Testis (tissue), 3 donors: Measurements from ENCODE around the gene HES1. TPM values are rescaled to one million over a fixed set of nuclear protein-coding genes. Genes with fewer than 3 reads are reported as not detected.
"Not testable (repeated sequence)": the region's sequence is repeated elsewhere in the genome, so short reads cannot be mapped to it uniquely, and the experiment has no call there.

Experiments used
- DNase-seq: peaks from one replicate; pipeline ENCODE4 v3.0.0-alpha.2; 2019
- H3K27ac ChIP-seq, 2 donors: fragments of 200-600 bp; sonication (generic); one replicate each; pipeline ENCODE4 v1.5.1; 2019
- H3K27me3 ChIP-seq: fragments of 200-600 bp; sonication (generic); one replicate; pipeline ENCODE4 v1.5.1; 2019
- H3K36me3 ChIP-seq: fragments of 200-600 bp; sonication (generic); one replicate; pipeline ENCODE4 v1.5.1; 2017; ENCODE audit warnings: low read depth; ENCODE audit errors: missing control alignments
- H3K4me1 ChIP-seq: fragments of 200-600 bp; sonication (generic); one replicate; pipeline ENCODE4 v1.5.1; 2019
- H3K4me3 ChIP-seq, 2 donors: fragments of 200-600 bp; sonication (generic); one replicate each; pipeline ENCODE4 v1.5.1; 2017 to 2019
- H3K9me3 ChIP-seq: fragments of 200-600 bp; sonication (generic); one replicate; pipeline ENCODE4 v1.5.1; 2017
- POLR2A ChIP-seq: fragments of 450-650 bp; IDR thresholded peaks from one replicate; pipeline ENCODE4 v1.6.1; 2017; ENCODE audit warnings: antibody characterized with exemption, mild to moderate bottlenecking, moderate library complexity
- WGBS, 2 donors: methylation state at CpG; one replicate each; pipeline ENCODE4 v1.1.5; 2018; 5-methylcytosine and 5-hydroxymethylcytosine counted together
- intact Hi-C: fragments of 100-400 bp; cut with DNase I; formaldehyde crosslinking; loops from one replicate; pipeline ENCODE4 v1.15.1; 2023; ENCODE audit warnings: low total_unique reads
- polyA plus RNA-seq: library from polyadenylated mRNA; stranded (reverse); fragments of 350-450 nt; fragmentation: Illumina TruSeq; extraction: RNeasy Lipid Tissue Mini Kit (QIAGEN cat#74804); gene quantifications from one replicate; pipeline ENCODE4 v1.2.3, GENCODE V29; 2014; ENCODE audit warnings: low read depth, low replicate concordance; ENCODE audit not compliant: insufficient read depth
- total RNA-seq, 2 donors: library from RNA; depleted of rRNA; stranded (reverse); fragments of >200 nt; gene quantifications; one replicate each; pipeline ENCODE4 v1.2.3, GENCODE V29; 2016
- TF ChIP-seq, protein P1 (sequence below), 3 experiments: fragments of 450-650 bp in 2 of 3; fragments of 200-600 bp in 1 of 3; sonication (generic) in 1 of 3; IDR thresholded peaks; one replicate each; pipeline ENCODE4 v1.5.1; 2016 to 2019; ENCODE audit warnings: antibody characterized with exemption in 3 of 3, mild to moderate bottlenecking in 2 of 3, moderate library complexity in 1 of 3

The HES1 gene
- total and polyA plus RNA-seq, 3 donors from 2014 or later = 17.5 to 41.1 (median 38.9) TPM

DNA sequence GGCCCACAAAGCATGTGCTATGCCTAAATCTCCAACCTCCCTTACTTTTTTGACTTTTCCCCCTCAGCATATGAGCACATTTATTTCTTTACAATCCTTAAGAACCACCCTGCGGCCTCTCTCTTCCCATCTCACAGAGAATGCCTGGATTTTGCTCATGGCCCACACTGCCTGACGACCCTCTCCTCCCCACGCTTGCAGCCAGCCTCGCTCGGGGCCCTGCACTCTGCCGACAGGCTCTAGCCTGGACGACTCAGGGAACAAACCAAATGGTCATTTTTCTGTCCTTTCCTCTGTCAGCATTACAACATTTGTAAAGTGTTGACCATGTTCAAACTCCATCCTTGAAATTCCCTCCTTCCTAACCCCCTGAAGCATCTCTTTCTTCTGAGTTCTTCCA lies 11.7 kb downstream of the HES1 start:
- Histone ChIP-seq H3K4me1 (peaks cover 2% of the 10 kb centered on the region), H3K27me3 (no peaks in the 10 kb centered on the region), H3K27ac (no peak overlapping the region), H3K9me3 (no peaks in the 10 kb centered on the region), H3K36me3 (no peaks in the 10 kb centered on the region), H3K4me3 (no peak overlapping the region)
- intact Hi-C loops = no loop called here
- 93 to 96% methylated on average over 7 of the region's 7 CpGs for WGBS, 2 donors
- TF ChIP-seq, protein P1, sequence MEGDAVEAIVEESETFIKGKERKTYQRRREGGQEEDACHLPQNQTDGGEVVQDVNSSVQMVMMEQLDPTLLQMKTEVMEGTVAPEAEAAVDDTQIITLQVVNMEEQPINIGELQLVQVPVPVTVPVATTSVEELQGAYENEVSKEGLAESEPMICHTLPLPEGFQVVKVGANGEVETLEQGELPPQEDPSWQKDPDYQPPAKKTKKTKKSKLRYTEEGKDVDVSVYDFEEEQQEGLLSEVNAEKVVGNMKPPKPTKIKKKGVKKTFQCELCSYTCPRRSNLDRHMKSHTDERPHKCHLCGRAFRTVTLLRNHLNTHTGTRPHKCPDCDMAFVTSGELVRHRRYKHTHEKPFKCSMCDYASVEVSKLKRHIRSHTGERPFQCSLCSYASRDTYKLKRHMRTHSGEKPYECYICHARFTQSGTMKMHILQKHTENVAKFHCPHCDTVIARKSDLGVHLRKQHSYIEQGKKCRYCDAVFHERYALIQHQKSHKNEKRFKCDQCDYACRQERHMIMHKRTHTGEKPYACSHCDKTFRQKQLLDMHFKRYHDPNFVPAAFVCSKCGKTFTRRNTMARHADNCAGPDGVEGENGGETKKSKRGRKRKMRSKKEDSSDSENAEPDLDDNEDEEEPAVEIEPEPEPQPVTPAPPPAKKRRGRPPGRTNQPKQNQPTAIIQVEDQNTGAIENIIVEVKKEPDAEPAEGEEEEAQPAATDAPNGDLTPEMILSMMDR (IDR thresholded peaks at IDR 0.05) = no peak
- TF ChIP-seq POLR2A = no peak
- DNase-seq = no peak

DNA sequence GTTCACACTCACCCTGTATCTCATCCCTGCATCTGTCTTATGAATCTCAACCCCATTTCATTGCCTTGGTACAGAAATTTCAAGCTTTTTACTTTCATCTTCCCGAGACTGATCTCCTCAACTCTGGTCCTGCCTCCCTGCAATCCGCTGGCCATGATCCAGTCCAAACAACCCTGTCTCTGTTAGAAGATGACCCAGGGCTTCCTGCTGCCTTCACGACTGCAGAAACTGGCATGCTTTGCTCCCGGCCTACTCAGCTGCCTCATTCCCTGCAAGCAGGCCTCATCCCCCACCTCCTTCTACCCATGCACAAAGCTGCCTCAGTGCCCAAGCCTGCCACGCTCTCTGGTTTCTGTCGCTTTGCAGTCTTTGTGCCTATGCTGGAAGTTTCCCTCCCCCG lies 12.4 kb downstream of the HES1 start:
- DNase-seq = no peak

DNA sequence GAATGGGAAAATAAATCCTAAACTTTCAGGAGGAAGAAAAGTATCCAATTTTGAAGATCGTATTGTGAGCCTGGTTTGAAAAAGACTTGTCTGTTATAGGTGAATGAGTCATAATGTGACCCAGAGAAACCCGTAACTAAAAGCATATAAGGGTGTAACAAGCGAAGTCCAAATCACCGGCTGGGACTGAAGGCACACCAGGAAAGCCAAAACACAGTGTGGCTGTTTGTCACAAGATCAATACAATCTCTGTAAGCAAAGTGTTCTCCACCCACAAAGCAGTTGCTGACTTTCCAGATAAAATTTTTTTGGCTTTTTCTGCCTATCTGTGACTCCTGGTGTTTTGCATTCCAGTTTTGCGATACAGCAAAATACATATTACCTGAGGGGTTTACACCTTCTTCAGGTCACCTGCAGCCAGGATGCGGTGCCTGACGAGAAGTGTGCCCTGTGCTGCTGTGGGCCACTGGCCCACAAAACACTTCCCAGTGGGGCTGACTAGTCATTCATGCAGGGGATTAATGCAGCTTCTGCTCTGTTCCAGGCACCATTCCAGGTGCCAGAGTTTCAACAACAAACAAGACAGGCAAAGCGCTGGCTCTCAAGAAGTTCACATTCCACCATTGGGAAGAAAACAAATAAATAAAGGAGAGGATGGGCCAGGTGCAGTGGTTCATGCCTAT lies 14.4 kb downstream of the HES1 start:
- Histone ChIP-seq H3K27me3 (no peaks in the 10 kb centered on the region), H3K36me3 (no peaks in the 10 kb centered on the region), H3K4me3 (no peak overlapping the region), H3K9me3 (no peaks in the 10 kb centered on the region), H3K4me1 (no peaks in the 10 kb centered on the region), H3K27ac (no peak overlapping the region)
- 90 to 91% methylated on average over 8 of the region's 8 CpGs for WGBS, 2 donors
- TF ChIP-seq, protein P1 (IDR thresholded peaks at IDR 0.05) = no peak
- no peak for TF ChIP-seq POLR2A
- intact Hi-C loops = no loop called here
- no peak for DNase-seq

More for the DNA sequence above, 12.4 kb downstream of the HES1 start:
- 61 to 63% methylated on average over 7 of the region's 7 CpGs for WGBS, 2 donors
- intact Hi-C loops = no loop called here
- TF ChIP-seq, protein P1 (IDR thresholded peaks at IDR 0.05) = no peak
- no peak for TF ChIP-seq POLR2A
- Histone ChIP-seq H3K27me3 (no peaks in the 10 kb centered on the region), H3K4me1 (no peaks in the 10 kb centered on the region), H3K4me3 (no peak overlapping the region), H3K36me3 (no peaks in the 10 kb centered on the region), H3K27ac (no peak overlapping the region), H3K9me3 (no peaks in the 10 kb centered on the region)

DNA sequence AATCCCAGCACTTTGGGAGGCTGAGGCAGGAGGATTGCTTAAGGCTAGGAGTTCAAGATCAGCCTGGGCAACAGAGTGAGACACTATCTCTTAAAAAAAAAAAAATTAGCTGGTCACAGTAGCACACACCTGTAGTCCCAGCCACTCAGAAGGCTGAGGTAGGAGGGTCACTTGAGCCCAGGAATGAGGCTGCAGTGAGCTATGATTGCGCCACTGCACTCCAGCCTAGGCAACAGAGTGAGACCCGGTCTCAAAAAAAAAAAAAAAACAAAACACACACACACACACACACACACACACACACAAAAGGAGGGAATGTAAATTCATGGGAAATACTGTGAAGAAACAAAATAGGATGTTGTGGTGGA lies 15.0 kb downstream of the HES1 start:
- 93 to 100% methylated on average over 1 to 2 of the region's 2 CpGs for WGBS, 2 donors
- DNase-seq, H3K27ac ChIP-seq, H3K4me1 ChIP-seq, H3K9me3 ChIP-seq, H3K27me3 ChIP-seq, intact Hi-C loops, H3K36me3 ChIP-seq, H3K4me3 ChIP-seq: not testable (repeated sequence)

DNA sequence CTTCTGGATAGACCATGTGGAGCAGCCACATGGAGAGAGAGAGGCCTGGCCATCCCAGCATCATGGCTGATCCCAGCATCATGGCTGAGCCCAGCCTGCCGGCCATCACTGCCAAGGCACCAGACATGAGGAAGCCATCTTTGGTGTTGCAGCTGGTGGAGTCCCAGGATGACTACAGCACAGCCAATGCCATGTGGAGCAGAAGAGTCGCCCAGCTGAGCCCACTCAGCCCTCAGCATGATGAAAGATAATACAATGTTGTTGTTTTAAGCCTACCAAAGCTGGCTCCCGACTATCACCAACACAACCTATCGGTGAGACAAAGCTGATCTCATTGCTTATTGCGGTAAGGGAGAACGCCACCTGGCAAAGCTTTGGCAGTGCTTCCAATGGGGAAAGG lies 18.4 kb downstream of the HES1 start:
- 97 to 98% methylated on average over 6 of the region's 6 CpGs for WGBS, 2 donors
- Histone ChIP-seq H3K27me3 (no peaks in the 10 kb centered on the region), H3K9me3 (no peaks in the 10 kb centered on the region), H3K4me3 (no peak overlapping the region), H3K4me1 (no peaks in the 10 kb centered on the region), H3K36me3 (no peaks in the 10 kb centered on the region), H3K27ac (no peak overlapping the region)
- no peak for TF ChIP-seq POLR2A
- TF ChIP-seq, protein P1 (IDR thresholded peaks at IDR 0.05) = no peak
- DNase-seq = no peak
- intact Hi-C loops = no loop called here
